Activated effector memory CD4-positive, alpha-beta T cell treated with Interleukin-2 at 50 U/mL for 16 hours (primary cell): ENCODE results near the gene CCL3.
"Not testable (repeated sequence)": the region's sequence is repeated elsewhere in the genome, so short reads cannot be mapped to it uniquely, and the experiment has no call there.

ENCODE experiments used
- DNase-seq: peaks from one replicate; pipeline ENCODE4 v3.0.0-alpha.2; 2020

Gene CCL3

DNA sequence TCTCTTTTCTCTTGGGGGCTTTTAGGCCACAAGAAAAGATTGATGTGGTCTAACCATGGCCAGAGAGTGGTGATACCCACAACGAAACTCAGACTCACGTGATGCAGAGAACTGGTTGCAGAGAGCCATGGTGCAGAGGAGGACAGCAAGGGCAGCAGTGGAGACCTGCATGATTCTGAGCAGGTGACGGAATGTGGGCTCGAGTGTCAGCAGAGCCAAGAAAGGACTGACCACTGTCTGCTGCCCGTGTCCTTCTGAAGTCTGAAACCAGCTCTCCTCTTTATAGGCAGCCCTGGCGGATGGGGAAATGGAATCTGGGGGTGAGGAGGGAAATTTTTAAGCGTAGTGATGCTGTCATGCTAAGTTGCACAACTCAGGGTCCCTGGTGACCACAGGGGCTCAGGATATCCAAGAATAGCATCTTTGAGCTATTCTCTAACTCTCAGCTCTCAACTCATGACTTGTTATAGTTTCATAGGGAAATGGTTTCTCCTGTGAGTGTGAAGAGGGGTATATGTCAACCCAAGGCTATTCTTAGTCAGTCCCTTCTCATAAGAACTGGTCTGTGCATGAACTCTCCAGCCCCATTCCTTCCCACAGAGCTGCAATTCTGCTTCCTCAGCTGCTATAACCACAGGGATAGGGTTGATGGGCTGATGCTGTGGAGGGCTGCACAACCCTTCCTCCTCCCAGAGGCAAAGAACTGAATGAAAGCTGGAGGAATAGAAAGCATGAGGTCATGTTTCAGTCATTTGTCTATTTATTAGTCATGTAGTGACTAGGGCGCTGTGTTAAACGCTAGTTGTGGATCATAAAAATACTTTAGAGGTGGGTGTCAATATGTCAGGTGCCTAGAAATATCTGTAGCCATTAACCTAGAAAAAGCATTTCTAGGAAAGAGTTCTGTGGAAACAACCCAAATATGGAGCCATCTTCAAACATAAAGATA lies at the start of gene CCL3:
TSS of gene CCL3 (minus strand) at position 256 of the 949 bp plus-strand sequence. CDS start at position 171, 85 bp downstream.
- DNase-seq = no peak

DNA sequence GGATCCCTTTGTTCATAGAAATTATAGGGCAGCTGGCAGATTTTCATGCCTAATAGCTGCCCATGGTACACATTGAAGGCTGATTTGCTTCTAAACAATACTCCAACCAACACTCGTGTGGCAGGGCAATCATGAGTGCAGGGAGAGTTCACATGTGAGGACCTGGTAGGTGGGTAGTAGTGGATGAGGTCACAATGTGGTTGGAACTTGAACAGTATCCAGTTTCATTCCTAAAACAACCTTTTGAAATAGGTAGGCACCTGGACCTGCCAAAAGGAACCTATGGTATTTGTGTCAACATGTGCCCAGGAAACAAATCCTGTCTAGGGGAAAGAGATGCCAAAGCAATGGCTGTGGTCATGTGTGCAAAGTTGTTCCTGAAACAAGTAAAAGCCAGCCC lies 46.5 kb upstream of the CCL3 start:
- no peak for DNase-seq

- DNase-seq = no peak
Measured at GRCh38 chr17:36136036-36136435, 46.1 kb upstream of the CCL3 start.

GRCh38 chr17:36135465-36135864 lies 45.5 kb upstream of the CCL3 start:
- DNase-seq = no peak

DNA sequence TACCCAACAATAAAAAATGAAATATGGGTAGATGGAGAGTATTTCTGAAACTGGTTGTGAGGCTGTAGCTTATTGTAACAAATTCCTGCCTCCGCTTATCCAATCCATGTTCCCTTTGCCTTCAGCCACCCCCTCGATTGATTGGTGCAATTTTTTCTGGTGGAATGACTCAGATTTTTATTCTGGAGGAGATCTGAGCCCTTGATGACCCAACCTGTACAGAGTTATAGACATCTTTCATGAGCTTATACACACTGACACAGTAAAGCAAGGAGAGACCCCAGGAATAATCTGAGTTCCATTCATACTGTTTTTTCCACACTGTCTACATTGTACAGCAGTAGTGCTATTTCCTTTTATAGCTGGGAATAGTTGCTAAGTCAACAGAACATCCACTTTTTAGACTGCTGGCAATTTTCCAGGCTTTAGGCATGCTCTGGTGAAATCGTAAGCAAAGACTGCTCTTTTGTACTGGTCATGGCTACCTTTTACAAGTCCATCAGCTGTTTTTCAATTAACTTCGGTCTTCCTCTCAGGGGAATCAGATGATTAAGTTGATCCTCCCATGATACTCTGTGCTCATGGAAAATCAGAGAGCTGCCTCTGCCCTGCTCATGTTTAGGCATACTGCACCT lies 43.8 kb upstream of the CCL3 start:
- no peak for DNase-seq

GRCh38 chr17:36132421-36132831 lies 42.5 kb upstream of the CCL3 start:
- no peak for DNase-seq

GRCh38 chr17:36131931-36132330 lies 42.0 kb upstream of the CCL3 start:
- no peak for DNase-seq

- no peak for DNase-seq
Measured at GRCh38 chr17:36131421-36131820, 41.5 kb upstream of the CCL3 start.

- DNase-seq = no peak
Measured at GRCh38 chr17:36130346-36130745, 40.4 kb upstream of the CCL3 start.

DNA sequence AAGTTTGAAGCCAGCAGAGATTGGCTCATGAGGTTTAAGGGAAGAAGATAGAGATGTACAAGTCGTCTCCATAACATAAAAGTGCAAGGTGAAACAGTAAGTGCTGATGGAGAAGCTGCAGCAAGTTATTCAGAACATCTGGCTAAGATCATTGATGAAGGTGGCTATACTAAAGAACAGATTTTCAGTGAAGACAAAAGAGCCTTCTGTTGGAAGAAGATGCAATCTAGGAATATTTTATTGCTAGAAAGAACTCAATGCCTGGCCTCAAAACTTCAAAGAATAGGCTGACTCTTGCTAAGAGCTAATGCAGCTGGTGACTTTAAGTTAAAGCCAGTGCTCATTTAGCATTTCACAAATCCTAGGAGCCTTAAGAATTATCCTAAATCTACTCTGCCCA lies 39.7 kb upstream of the CCL3 start:
- no peak for DNase-seq

DNA sequence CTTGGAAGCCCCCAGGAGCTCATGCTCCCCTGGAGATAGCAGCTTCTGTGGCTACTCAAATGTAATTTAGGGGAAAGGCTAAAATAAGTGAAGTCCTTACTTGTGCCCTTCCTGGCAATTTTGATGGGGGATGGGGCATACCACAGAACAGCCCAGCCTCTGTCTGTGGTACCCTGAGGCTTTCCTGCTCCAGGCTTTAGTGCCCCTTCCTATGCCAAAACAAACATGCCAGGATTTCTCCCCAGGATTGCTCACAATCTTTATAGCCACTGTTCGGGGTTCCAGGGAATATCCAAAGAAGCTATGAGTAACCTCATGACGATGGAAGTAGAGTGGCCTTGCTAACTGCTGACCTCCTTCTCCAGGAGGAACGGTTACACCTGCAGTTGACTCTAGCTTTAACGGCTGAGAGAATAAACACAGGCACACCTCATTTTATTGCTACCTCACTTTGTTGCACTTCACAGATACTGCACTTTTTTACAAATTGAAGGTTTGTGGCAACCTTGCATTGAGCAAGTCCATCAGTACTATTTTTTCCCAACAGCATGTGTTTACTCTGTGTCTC lies 38.6 kb upstream of the CCL3 start:
- DNase-seq = no peak

DNA sequence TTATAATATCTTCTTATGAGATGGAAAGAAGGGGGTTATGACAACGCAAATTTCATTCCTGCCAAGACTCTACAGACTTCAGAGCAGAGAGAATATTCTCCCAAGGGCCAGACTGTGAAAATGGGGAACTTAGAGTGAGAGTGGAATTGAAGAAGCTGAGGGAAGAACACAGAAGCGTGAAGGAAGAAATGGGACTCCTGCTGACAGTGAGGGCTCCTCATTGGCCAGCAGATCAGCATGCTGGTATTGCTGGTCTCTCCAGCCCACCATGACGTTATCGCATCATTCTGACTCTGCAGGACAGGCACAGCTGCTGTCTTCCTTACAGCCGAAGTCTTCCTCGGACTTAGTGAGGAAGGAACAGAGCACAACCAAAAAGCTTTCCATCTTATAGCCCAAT lies 38.0 kb upstream of the CCL3 start:
- DNase-seq = no peak

GRCh38 chr17:36127199-36127893 lies 37.4 kb upstream of the CCL3 start:
- DNase-seq = no peak

DNA sequence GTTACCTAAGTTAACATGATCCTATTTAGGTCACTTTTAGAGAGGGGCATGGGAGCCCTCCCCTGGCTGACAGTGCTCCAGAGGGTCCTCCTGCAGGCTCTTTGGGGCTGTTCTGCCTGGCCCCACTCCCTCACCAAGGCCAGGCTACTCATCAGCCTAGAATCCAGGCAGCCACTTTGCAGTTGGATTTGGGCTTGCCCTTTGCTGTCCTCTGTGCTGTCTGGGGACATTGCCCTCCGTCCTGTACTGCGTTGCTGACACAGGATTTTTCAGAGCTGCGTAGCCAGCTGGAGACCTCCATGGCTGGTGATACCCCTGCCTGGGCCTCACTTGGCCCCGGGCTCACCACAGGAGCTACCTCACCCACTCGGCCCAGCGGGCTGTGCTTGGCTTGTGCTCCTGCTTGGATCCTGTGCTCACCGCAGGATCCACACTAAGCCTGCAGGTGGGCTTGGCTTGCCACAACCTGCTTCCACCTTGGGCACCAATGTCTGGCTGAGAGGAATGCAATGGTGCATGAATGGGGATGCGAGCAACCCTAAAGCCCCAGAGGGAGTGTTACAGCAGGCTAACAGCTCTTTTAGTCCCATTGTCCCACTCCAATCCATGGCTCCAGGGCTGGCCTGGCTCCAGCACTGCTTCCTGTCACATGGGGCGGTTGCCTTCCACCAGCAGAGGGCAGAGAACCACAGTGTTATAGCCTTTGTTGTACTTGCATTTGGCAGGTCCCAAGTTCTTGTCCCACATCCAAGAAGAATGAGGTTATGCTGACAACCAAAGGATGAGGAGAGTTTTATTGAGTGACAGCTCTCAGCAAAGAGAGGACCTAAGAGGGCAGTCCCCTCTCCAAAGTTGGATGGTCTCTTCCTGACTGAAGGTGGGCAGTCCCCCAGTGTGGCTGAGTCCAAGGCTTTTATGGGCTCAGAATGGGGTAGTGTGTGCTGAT lies 35.2 kb upstream of the CCL3 start:
- DNase-seq = no peak

DNA sequence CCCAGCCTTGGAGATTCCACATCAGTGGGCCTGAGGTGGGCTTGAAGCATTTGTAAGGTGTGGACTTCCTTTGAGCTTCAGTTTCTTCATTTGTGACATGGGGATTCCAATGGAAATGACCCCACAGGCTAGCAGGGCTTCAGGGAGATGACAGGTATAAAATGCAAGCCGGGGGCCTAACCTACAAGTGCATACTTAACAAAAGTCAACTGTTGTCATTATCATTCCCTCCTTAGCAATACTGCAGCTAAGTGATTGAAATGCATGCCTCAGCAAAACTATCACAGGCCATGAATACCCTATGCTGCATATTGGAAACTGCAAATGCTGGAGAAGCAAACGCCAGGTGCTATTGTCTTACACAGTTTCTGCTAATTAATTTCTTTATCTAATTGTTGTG lies 33.5 kb upstream of the CCL3 start:
- no peak for DNase-seq

GRCh38 chr17:36121099-36121498 lies 31.2 kb upstream of the CCL3 start:
- not testable (repeated sequence) for DNase-seq

GRCh38 chr17:36120221-36120620 lies 30.3 kb upstream of the CCL3 start:
- DNase-seq = no peak

DNA sequence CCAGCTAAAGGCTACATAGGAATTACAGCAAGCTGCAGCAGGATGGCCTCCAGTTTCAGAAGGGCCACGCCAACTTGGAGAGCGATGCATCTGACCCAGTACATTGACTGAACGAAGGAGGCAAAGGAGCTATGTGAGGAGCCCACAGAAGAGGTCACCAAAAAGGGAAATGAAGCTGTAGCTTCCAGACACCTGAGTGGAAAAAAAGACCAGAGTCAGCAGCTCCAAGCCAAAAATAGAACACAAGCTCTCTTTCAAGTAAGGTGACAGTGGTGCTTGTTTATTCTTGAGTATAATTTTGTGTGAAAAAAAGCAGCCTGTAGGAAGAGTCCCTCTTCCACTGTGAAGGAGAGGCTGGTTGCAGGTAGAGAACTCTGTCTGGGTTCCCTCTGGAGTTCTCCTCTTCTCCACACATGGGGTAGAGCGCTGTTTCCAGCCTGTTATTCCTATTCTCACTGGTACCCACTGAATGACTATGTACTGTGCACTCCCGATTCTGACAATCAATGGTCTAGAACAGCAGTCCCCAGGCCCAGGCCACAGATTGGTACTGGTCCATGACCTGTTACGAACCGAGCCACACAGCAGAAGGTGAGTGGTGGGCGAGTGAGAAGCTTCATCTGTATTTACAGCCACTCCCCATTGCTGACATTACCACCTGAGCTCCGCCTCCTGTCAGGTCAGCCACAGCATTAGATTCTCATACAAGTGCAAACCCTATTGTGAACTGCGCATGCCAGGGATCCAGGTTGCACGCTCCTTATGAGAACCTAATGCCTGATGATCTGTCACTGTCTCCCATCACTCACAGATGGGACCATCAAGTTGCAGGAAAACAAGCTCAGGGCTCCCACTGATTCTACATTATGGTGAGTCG lies 28.8 kb upstream of the CCL3 start:
- DNase-seq = no peak

DNA sequence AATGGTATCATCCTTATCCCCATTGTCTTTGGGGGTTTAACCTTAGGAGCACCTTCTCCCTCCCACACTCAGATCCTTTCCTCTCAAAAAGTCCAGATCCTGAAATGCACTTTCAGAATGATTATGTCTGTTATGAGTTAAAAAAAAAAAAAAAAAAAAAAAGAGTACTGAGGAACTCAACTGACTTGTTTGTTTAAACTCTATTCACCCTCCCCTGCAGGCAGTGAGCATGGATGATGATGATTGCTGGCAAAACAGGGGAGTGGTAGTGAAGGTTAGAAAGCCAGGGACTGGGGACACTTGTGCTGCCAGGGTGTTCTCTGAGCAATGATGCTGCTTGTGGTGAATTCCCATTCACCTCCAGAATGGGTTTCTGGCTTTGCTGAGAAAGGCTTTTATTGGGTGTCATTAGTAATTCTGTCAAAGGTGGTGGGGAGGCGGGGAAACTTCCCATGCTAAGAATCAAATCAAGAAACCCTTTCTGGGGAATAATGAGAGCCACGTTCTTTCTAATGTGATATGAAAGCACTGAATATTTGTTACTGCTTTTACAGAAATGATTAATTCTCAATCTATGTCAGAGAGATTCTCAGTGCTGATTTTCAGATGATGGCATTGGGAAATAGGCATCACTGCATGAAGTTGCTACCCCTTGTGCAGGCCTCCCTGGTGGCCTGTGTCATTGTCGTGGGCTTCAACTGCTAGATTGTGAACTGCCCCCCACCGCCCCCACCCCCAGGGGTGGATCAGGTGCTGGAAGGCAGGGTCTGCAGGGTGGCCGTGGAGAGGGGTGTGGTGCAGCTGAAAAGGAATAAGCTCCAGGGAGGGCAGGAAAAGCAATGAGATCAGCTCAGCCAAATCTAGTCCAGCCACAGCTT lies 27.8 kb upstream of the CCL3 start:
- no peak for DNase-seq

DNA sequence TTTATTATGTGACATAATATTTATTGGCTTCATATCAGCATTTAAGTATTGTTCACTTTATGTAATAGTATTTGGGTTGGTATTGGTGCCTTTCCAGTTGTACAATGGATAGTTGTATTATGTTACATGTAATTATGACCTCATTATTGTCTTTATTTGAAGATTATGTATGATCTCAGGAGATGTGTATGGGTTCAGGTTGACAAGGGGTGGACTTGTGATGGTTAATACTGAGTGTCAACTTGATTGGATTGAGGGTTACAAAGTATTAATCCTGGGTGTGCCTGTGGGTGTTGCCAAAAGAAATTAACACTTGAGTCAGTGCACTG lies 25.7 kb upstream of the CCL3 start:
- not testable (repeated sequence) for DNase-seq
